K562 (cell line): Measurements from ENCODE around the gene AHCY. TPM values are rescaled to one million over a fixed set of nuclear protein-coding genes. Genes with fewer than 3 reads are reported as not detected.

Experiments
- ATAC-seq: fragments of 200-7000 bp; cut with Tn5 transposase; 3 replicates; pipeline ENCODE4 v1.9.1; 2020; ENCODE audit warnings: moderate library complexity
- BruUV-seq: library from RNA; stranded (reverse); fragments of 400-500 nt; replicated peaks from 2 replicates; lab custom pipeline; 2021; lab: Mats Ljungman, UMichigan
- CTCF ChIA-PET: fragments of 300-600 bp; formaldehyde crosslinking; extraction: SDS; loops from one replicate; lab custom pipeline; 2021; ENCODE audit warnings: low intra/inter-chr PET ratio; lab: Yijun Ruan, JAX
- POLR2A ChIA-PET: fragments of 300-600, 350-650 bp; sonication (Branson Sonifier 250); formaldehyde crosslinking; extraction: SDS; loops from one replicate; lab custom pipeline; 2021; ENCODE audit warnings: antibody characterized with exemption, inconsistent platforms; lab: Yijun Ruan, JAX
- DNase-seq, 4 experiments: peaks; one replicate each; pipeline versions ENCODE4 v3.0.0 to v3.0.0-alpha.2; 2011 to 2018; ENCODE audit warnings: low spot score in 3 of 4, mixed read lengths in 3 of 4; ENCODE audit errors: extremely low read depth in 1 of 4
- FAIRE-seq: peaks from 2 replicates; lab custom pipeline; 2011; peaks lifted over from hg19 to GRCh38; lab: Jason Lieb, UNC
- H2AFZ ChIP-seq: 2 replicates; pipeline ENCODE4 v1.6.0; 2011; ENCODE audit warnings: low read depth, low read length, control low read depth, inconsistent platforms
- H3K27ac ChIP-seq: fragments of 200-600 bp; 3 replicates; pipeline ENCODE4 v1.8.0; 2011; ENCODE audit warnings: low read depth, mild to moderate bottlenecking, control low read depth, inconsistent platforms, low read length, moderate library complexity, mixed read lengths; ENCODE audit errors: extremely low read depth
- H3K27me3 ChIP-seq, 2 experiments: fragments of 300-600 bp in 1 of 2; 2 replicates in 1 of 2; 3 replicates in 1 of 2; pipeline versions ENCODE4 v1.6.0 to v1.8.0; 2011; ENCODE audit warnings: inconsistent platforms in 2 of 2, low read length in 2 of 2, mild to moderate bottlenecking in 1 of 2, mixed read lengths in 1 of 2, moderate library complexity in 1 of 2; ENCODE audit not compliant: control insufficient read depth in 2 of 2, insufficient read depth in 2 of 2
- H3K36me3 ChIP-seq: fragments of 300-600 bp; 3 replicates; pipeline ENCODE4 v1.8.0; 2011; ENCODE audit warnings: mild to moderate bottlenecking, low read length, inconsistent platforms; ENCODE audit not compliant: control insufficient read depth, insufficient read depth
- H3K4me1 ChIP-seq, 2 experiments: fragments of 200-600 bp in 1 of 2; replicated peaks in 1 of 2; 2 replicates in 1 of 2; 3 replicates in 1 of 2; pipeline versions ENCODE4 v1.5.1 to v1.8.0; 2011; ENCODE audit warnings: inconsistent platforms in 2 of 2, low read length in 2 of 2, mild to moderate bottlenecking in 1 of 2, mixed read lengths in 1 of 2, moderate library complexity in 1 of 2; ENCODE audit not compliant: control insufficient read depth in 2 of 2, insufficient read depth in 2 of 2
- H3K4me2 ChIP-seq: 2 replicates; pipeline ENCODE4 v1.6.1; 2011; ENCODE audit warnings: low read length, control low read depth, inconsistent platforms, mixed read lengths; ENCODE audit not compliant: insufficient read depth
- H3K4me3 ChIP-seq: fragments of 200-600 bp; sonication (generic), shearing (Covaris generic); 2 replicates; pipeline ENCODE4 v1.5.1; 2016; ENCODE audit warnings: control low read depth, inconsistent platforms
- H3K79me2 ChIP-seq: fragments of 200-600 bp; 3 replicates; pipeline ENCODE4 v1.8.0; 2011; ENCODE audit warnings: low read length, inconsistent platforms; ENCODE audit not compliant: control insufficient read depth, insufficient read depth
- H3K9ac ChIP-seq, 2 experiments: 2 replicates each; pipeline versions ENCODE4 v1.6.0 to v1.6.1; 2011; ENCODE audit warnings: low read depth in 2 of 2, low read length in 2 of 2, control low read depth in 1 of 2, inconsistent platforms in 1 of 2, mild to moderate bottlenecking in 1 of 2, mixed read lengths in 1 of 2; ENCODE audit not compliant: insufficient read depth in 1 of 2
- H3K9me1 ChIP-seq: one replicate; pipeline ENCODE4 v1.6.0; 2011; ENCODE audit warnings: inconsistent platforms, mild to moderate bottlenecking, low read length, moderate library complexity; ENCODE audit not compliant: control insufficient read depth, insufficient read depth
- H3K9me3 ChIP-seq: replicated peaks from 2 replicates; pipeline ENCODE4 v1.5.1; 2011; ENCODE audit warnings: low read depth, low read length, inconsistent platforms; ENCODE audit not compliant: control insufficient read depth, insufficient read depth
- H4K20me1 ChIP-seq: replicated peaks from 2 replicates; pipeline ENCODE4 v1.6.1; 2011; ENCODE audit warnings: low read length, inconsistent platforms, mixed read lengths; ENCODE audit not compliant: control insufficient read depth, insufficient read depth
- IRF2 ChIP-seq: sonication (generic); formaldehyde crosslinking; IDR thresholded peaks from 2 replicates; pipeline ENCODE4 v1.8.1; 2022; ENCODE audit warnings: mild to moderate bottlenecking, missing genetic modification reagents
- KDM5B ChIP-seq: fragments of 200-600 bp; sonication (generic); IDR thresholded peaks from 2 replicates; pipeline ENCODE4 v1.6.1; 2012; ENCODE audit warnings: low read depth, mild to moderate bottlenecking, moderate library complexity, low read length, control low read depth, inconsistent platforms; ENCODE audit not compliant: insufficient replicate concordance
- KLF10 ChIP-seq: fragments of 250-450 bp; sonication (Bioruptor Pico); IDR thresholded peaks from 2 replicates; pipeline ENCODE4 v1.6.1; 2021; ENCODE audit warnings: matching md5 sums
- NBN ChIP-seq: fragments of 450-650 bp; IDR thresholded peaks from 2 replicates; pipeline ENCODE4 v1.6.1; 2016; ENCODE audit warnings: low read depth, mild to moderate bottlenecking
- NFE2 ChIP-seq: IDR thresholded peaks from 2 replicates; pipeline ENCODE4 v1.6.1; 2014; ENCODE audit warnings: antibody characterized with exemption, low read depth
- NFXL1 ChIP-seq: fragments of 450-650 bp; formaldehyde crosslinking; IDR thresholded peaks from 2 replicates; pipeline ENCODE4 v1.4.0; 2021; ENCODE audit warnings: mild to moderate bottlenecking
- PHF20 ChIP-seq: fragments of 450-650 bp; IDR thresholded peaks from 2 replicates; pipeline ENCODE4 v1.6.1; 2018; ENCODE audit not compliant: partially characterized antibody
- PTBP1 ChIP-seq: fragments of 200-400 bp; formaldehyde crosslinking; IDR thresholded peaks from 2 replicates; pipeline ENCODE4 v1.6.1; 2017; ENCODE audit warnings: low read depth, low read length
- RBM25 ChIP-seq: fragments of 200-400 bp; formaldehyde crosslinking; IDR thresholded peaks from 2 replicates; pipeline ENCODE4 v1.6.1; 2018; ENCODE audit warnings: low read length, low read depth, moderate library complexity; ENCODE audit not compliant: severe bottlenecking
- TRIM24 ChIP-seq, 2 experiments: fragments of 450-650 bp; IDR thresholded peaks; 2 replicates each; pipeline ENCODE4 v1.6.1; 2016
- YBX1 ChIP-seq: fragments of 450-650 bp; IDR thresholded peaks from 2 replicates; pipeline ENCODE4 v1.7.1; 2016; ENCODE audit warnings: mild to moderate bottlenecking
- ZKSCAN1 ChIP-seq: fragments of 150-350 bp; IDR thresholded peaks from 2 replicates; pipeline ENCODE4 v1.6.1; 2016; ENCODE audit warnings: low read depth, low read length
- ZNF282 ChIP-seq: sonication (generic); formaldehyde crosslinking; IDR thresholded peaks from 2 replicates; pipeline ENCODE4 v1.8.1; 2023; ENCODE audit warnings: missing genetic modification reagents
- WGBS: fragments of 100-300 bp; shearing (Covaris generic); methylation state at CpG from one replicate; pipeline ENCODE4 v1.1.6; 2016; ENCODE audit warnings: low coverage, mixed read lengths; ENCODE audit not compliant: insufficient coverage; ENCODE audit errors: missing lambda C conversion rate; 5-methylcytosine and 5-hydroxymethylcytosine counted together
- in situ Hi-C: fragments of 300-500 bp; cut with MboI; formaldehyde crosslinking; loops from 4 replicates; pipeline ENCODE4 v1.15.0; 2018; ENCODE audit warnings: inconsistent platforms, mixed read lengths
- intact Hi-C: fragments of 100-400 bp; cut with micrococcal nuclease; formaldehyde crosslinking; loops from 2 replicates; pipeline ENCODE4 v1.14.2; 2022
- polyA plus RNA-seq, 8 experiments: library from polyadenylated mRNA; depleted of rRNA in 4 of 8; stranded (reverse) in 5 of 8; unstranded in 3 of 8; fragments of >200 nt; fragmentation: Nextera tagmentation in 2 of 8; fragmentation: Illumina TruSeq in 1 of 8; extraction: Ambion mirVana in 2 of 8; extraction: Trizol in 1 of 8; gene quantifications; 2 replicates each; pipeline versions ENCODE4 v1.2.1 to v1.2.3, GENCODE V29; 2011 to 2014; ENCODE audit warnings: inconsistent platforms in 1 of 8, missing spikeins in 1 of 8
- total RNA-seq, 7 experiments: library from RNA; depleted of rRNA in 6 of 7; stranded (reverse); fragments of >200 nt in 6 of 7; fragmentation: Illumina TruSeq in 2 of 7; extraction: Trizol in 2 of 7; gene quantifications; 2 replicates each; pipeline versions ENCODE4 v1.2.1 to v1.2.3, GENCODE V29; 2011 to 2021; ENCODE audit warnings: low replicate concordance in 1 of 7
- TF ChIP-seq, protein P1 (sequence below): fragments of 450-650 bp; IDR thresholded peaks from 2 replicates; pipeline ENCODE4 v1.6.1; 2016; ENCODE audit warnings: antibody characterized with exemption
- TF ChIP-seq, protein P2 (sequence below): fragments of 250-450 bp; sonication (Bioruptor Pico); IDR thresholded peaks from 2 replicates; pipeline ENCODE4 v1.5.0; 2021; ENCODE audit warnings: mild to moderate bottlenecking, borderline replicate concordance

Gene AHCY
- total and polyA plus RNA-seq, 9 of the 15 experiments (the other 6 are each of a cell fraction or from before 2014, with no cell fraction given), result 82.5 to 269 (median 190) TPM

DNA sequence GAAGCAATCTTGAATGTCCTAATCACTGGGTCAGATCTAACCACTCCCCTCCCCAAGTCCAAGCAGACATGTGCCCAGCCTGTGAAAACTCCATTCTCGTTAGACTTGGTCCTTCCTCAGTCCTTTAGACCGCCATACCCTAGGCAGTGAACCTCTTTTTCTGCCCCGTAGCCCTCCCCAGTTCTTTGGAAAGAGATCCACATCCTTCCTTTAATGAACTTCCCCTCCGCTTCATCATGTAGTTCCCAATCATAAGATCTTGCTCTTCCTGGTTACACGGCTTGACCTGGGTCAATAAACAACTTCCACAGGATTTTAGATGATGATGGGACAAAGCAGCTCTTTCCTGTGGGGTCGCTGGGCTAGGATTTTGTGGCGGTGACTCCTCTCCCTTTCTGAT lies 9.6 kb downstream of the AHCY start:
- WGBS, result 93% methylated on average over 6 of the region's 7 CpGs
- CTCF ChIA-PET, result no interaction called here
- peaks cover 38% of the 10 kb centered on the region for H3K79me2 ChIP-seq
- in situ Hi-C loops, result no loop called here
- peaks cover 4% of the 10 kb centered on the region; the same call in 1 of the 2 replicates for H4K20me1 ChIP-seq
- peaks cover 84% of the 10 kb centered on the region for H3K36me3 ChIP-seq
- H3K9ac ChIP-seq, result no peak overlapping the region
- POLR2A ChIA-PET, result no interaction called here
- no TSS peak for BruUV-seq
- no peaks in the 10 kb centered on the region for H3K9me3 ChIP-seq
- FAIRE-seq (no peak), ATAC-seq (no peak), DNase-seq (no peak)
- intact Hi-C loops, result no loop called here
- no peak overlapping the region for H3K27ac ChIP-seq
- peaks cover 6% of the 10 kb centered on the region for H3K9me1 ChIP-seq
- no peak overlapping the region for H3K4me2 ChIP-seq
- H3K27me3 ChIP-seq, result no peaks in the 10 kb centered on the region
- peaks cover 0 to 4% of the 10 kb centered on the region in 2 experiments; a peak in 2 of 5 replicates for H3K4me1 ChIP-seq
- no peak overlapping the region for H3K4me3 ChIP-seq
- H2AFZ ChIP-seq, result no peak overlapping the region
- no peak for TF ChIP-seq YBX1
- no peak for TF ChIP-seq KLF10
- TF ChIP-seq NFXL1 (CRISPR knock-in tag), result no peak
- TF ChIP-seq NBN, result no peak
- TF ChIP-seq TRIM24 (IDR thresholded peaks at IDR 0.05), result no peak
- TF ChIP-seq PTBP1, result no peak
- no peak for TF ChIP-seq RBM25

DNA sequence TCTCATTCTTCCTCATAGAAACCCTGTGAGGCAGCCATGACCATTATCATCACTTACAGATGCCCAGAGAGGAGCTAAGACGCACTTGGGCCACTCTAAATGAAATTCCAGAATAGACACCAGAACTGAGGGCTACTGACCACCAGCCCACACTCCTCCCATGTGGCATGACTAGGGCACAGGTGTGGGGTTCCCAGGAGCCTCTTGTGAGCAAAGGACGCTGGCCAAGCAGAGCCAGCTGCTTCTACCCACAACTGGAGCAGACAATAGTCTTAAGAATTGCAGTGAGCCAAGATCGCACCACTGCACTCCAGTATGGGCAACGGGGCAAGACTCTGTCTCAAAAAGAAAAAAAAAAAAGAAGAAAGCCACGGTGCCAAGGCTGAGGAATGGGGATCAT lies 10.0 kb downstream of the AHCY start:
- BruUV-seq, result no TSS peak
- peaks cover 4% of the 10 kb centered on the region; the same call in 1 of the 2 replicates for H4K20me1 ChIP-seq
- FAIRE-seq, result no peak
- H3K79me2 ChIP-seq, result peaks cover 35% of the 10 kb centered on the region
- intact Hi-C loops, result no loop called here
- no peak overlapping the region for H3K27ac ChIP-seq
- no peak for ATAC-seq
- H3K4me1 ChIP-seq, result peaks cover 0 to 4% of the 10 kb centered on the region in 2 experiments; a peak in 2 of 5 replicates
- no peak overlapping the region for H3K4me2 ChIP-seq
- in situ Hi-C loops, result no loop called here
- H2AFZ ChIP-seq, result no peak overlapping the region
- H3K9me3 ChIP-seq, result no peaks in the 10 kb centered on the region
- no peak overlapping the region for H3K4me3 ChIP-seq
- ChIA-PET POLR2A (interaction anchor here (0.7 kb wide), 1 partner anchor 1182 kb away, joined by 4 read pairs; no protein-coding TSS in a partner anchor), CTCF (interaction anchor here (0.6 kb wide), 1 partner anchor 97 kb away, joined by 3 read pairs; no protein-coding TSS in a partner anchor)
- H3K27me3 ChIP-seq, result no peaks in the 10 kb centered on the region
- no peak for DNase-seq
- 100% methylated on average over 4 of the region's 5 CpGs for WGBS
- peaks cover 6% of the 10 kb centered on the region for H3K9me1 ChIP-seq
- no peak overlapping the region for H3K9ac ChIP-seq
- peaks cover 89% of the 10 kb centered on the region for H3K36me3 ChIP-seq
- TF ChIP-seq IRF2, result no peak
- TF ChIP-seq, protein P1, sequence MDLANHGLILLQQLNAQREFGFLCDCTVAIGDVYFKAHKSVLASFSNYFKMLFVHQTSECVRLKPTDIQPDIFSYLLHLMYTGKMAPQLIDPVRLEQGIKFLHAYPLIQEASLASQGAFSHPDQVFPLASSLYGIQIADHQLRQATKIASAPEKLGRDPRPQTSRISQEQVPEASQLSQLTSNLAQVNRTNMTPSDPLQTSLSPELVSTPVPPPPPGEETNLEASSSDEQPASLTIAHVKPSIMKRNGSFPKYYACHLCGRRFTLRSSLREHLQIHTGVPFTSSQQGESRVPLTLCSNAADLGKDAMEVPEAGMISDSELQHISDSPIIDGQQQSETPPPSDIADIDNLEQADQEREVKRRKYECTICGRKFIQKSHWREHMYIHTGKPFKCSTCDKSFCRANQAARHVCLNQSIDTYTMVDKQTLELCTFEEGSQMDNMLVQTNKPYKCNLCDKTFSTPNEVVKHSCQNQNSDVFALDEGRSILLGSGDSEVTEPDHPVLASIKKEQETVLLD, result no peak
- no peak for TF ChIP-seq ZKSCAN1
- no peak for TF ChIP-seq PHF20
- no peak for TF ChIP-seq ZNF282 (CRISPR knock-in tag)
- TF ChIP-seq NFE2, result no peak
- no peak for TF ChIP-seq KDM5B
- TF ChIP-seq, protein P2, sequence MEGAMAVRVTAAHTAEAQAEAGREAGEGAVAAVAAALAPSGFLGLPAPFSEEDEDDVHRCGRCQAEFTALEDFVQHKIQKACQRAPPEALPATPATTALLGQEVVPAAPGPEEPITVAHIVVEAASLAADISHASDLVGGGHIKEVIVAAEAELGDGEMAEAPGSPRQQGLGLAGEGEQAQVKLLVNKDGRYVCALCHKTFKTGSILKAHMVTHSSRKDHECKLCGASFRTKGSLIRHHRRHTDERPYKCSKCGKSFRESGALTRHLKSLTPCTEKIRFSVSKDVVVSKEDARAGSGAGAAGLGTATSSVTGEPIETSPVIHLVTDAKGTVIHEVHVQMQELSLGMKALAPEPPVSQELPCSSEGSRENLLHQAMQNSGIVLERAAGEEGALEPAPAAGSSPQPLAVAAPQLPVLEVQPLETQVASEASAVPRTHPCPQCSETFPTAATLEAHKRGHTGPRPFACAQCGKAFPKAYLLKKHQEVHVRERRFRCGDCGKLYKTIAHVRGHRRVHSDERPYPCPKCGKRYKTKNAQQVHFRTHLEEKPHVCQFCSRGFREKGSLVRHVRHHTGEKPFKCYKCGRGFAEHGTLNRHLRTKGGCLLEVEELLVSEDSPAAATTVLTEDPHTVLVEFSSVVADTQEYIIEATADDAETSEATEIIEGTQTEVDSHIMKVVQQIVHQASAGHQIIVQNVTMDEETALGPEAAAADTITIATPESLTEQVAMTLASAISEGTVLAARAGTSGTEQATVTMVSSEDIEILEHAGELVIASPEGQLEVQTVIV (CRISPR knock-in tag), result no peak
